ENCODE measurements around the gene CRB1.

The CRB1 gene

GRCh38 chr1:197268012-197268411 is at the start of gene CRB1:
Gene CRB1 (plus strand): TSS chr1:197268252. CDS start chr1:197268413, 161 bp downstream.
- DNase-seq = no peak

- no peak for DNase-seq
Observed at GRCh38 chr1:197218857-197219256, 49.2 kb upstream of the CRB1 start.

- no peak for DNase-seq
Observed at GRCh38 chr1:197222025-197222685, 45.9 kb upstream of the CRB1 start.

GRCh38 chr1:197222780-197223179 is 45.3 kb upstream of the CRB1 start:
- DNase-seq = no peak

GRCh38 chr1:197224160-197224559 is 43.9 kb upstream of the CRB1 start:
- no peak for DNase-seq

- no peak for DNase-seq
Observed at GRCh38 chr1:197225611-197226010, 42.4 kb upstream of the CRB1 start.

GRCh38 chr1:197234581-197234980 is 33.5 kb upstream of the CRB1 start:
- no peak for DNase-seq

- no peak for DNase-seq
Observed at GRCh38 chr1:197235355-197235754, 32.7 kb upstream of the CRB1 start.

GRCh38 chr1:197247465-197247864 is 20.6 kb upstream of the CRB1 start:
- no peak for DNase-seq

GRCh38 chr1:197249324-197249723 is 18.7 kb upstream of the CRB1 start:
- no peak for DNase-seq

- DNase-seq = no peak
Observed at GRCh38 chr1:197250616-197251015, 17.4 kb upstream of the CRB1 start.

- no peak for DNase-seq
Observed at GRCh38 chr1:197252973-197253372, 15.1 kb upstream of the CRB1 start.

GRCh38 chr1:197254866-197255265 is 13.2 kb upstream of the CRB1 start:
- DNase-seq = no peak

- no peak for DNase-seq
Observed at GRCh38 chr1:197264936-197265567, 3.0 kb upstream of the CRB1 start.

GRCh38 chr1:197269053-197269452 is 1.0 kb downstream of the CRB1 start:
- no peak for DNase-seq

- DNase-seq = no peak
Observed at GRCh38 chr1:197272791-197273190, 4.7 kb downstream of the CRB1 start.

GRCh38 chr1:197277166-197277565 is 9.1 kb downstream of the CRB1 start:
- DNase-seq = no peak

GRCh38 chr1:197284325-197284724 is 16.3 kb downstream of the CRB1 start:
- DNase-seq = no peak

- DNase-seq = no peak
Observed at GRCh38 chr1:197284966-197285365, 16.9 kb downstream of the CRB1 start.

GRCh38 chr1:197285526-197286205 is 17.6 kb downstream of the CRB1 start:
- no peak for DNase-seq

GRCh38 chr1:197286634-197287033 is 18.6 kb downstream of the CRB1 start:
- no peak for DNase-seq

GRCh38 chr1:197287863-197288262 is 19.8 kb downstream of the CRB1 start:
- no peak for DNase-seq

- no peak for DNase-seq
Observed at GRCh38 chr1:197302775-197303174, 34.7 kb downstream of the CRB1 start.

GRCh38 chr1:197303463-197303862 is 35.4 kb downstream of the CRB1 start:
- no peak for DNase-seq

Data from stimulated activated CD8-positive, alpha-beta memory T cell treated with anti-CD3 and anti-CD28 coated beads, Interleukin-4, amount 100 ng/mL, for 48 hours (primary cell).